Erythroblast (primary cell): ENCODE measurements around the gene FMN2.

Experiments used
- GATA1 ChIP-seq: IDR thresholded peaks from 2 replicates; pipeline ENCODE4 v1.6.1; 2011; ENCODE audit warnings: low read depth, mild to moderate bottlenecking, control low read depth, low read length, moderate library complexity
- POLR2A ChIP-seq: IDR thresholded peaks from 2 replicates; pipeline ENCODE4 v1.6.1; 2011; ENCODE audit warnings: mild to moderate bottlenecking, low read length

DNA sequence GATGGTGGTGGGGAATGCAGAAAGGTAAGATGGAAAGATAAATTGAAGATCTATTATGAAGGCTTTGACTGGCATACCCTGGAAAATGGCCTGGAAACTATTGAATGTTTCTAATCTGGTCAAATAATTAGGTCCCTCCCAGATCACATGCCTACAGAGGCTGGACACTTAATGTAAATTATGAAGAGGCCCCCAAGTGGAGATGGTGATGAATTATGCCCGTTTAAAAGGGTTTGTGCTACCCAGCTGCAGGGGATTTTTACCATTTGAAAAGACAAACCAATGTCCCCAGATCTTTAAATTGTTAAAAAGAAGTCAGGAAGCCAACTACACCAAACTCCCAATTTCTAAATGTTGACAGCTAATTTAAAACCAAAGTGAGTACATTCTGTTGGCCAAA lies 35.7 kb upstream of the FMN2 start:
- TF ChIP-seq POLR2A (no peak), GATA1 (no peak)
